ENCODE results near the gene CKAP2.
A peak's percentile ranks its signal among the peaks of the same experiment; 100 is the strongest.
"Not testable (repeated sequence)": the region's sequence is repeated elsewhere in the genome, so short reads cannot be mapped to it uniquely, and the experiment has no call there.

Gene CKAP2, protein sequence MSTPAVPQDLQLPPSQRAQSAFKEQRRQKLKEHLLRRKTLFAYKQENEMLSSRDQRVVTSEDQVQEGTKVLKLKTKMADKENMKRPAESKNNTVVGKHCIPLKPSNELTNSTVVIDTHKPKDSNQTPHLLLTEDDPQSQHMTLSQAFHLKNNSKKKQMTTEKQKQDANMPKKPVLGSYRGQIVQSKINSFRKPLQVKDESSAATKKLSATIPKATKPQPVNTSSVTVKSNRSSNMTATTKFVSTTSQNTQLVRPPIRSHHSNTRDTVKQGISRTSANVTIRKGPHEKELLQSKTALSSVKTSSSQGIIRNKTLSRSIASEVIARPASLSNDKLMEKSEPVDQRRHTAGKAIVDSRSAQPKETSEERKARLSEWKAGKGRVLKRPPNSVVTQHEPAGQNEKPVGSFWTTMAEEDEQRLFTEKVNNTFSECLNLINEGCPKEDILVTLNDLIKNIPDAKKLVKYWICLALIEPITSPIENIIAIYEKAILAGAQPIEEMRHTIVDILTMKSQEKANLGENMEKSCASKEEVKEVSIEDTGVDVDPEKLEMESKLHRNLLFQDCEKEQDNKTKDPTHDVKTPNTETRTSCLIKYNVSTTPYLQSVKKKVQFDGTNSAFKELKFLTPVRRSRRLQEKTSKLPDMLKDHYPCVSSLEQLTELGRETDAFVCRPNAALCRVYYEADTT
- total RNA-seq, result 27.1 to 31.6 reads per million in 2 donors

DNA sequence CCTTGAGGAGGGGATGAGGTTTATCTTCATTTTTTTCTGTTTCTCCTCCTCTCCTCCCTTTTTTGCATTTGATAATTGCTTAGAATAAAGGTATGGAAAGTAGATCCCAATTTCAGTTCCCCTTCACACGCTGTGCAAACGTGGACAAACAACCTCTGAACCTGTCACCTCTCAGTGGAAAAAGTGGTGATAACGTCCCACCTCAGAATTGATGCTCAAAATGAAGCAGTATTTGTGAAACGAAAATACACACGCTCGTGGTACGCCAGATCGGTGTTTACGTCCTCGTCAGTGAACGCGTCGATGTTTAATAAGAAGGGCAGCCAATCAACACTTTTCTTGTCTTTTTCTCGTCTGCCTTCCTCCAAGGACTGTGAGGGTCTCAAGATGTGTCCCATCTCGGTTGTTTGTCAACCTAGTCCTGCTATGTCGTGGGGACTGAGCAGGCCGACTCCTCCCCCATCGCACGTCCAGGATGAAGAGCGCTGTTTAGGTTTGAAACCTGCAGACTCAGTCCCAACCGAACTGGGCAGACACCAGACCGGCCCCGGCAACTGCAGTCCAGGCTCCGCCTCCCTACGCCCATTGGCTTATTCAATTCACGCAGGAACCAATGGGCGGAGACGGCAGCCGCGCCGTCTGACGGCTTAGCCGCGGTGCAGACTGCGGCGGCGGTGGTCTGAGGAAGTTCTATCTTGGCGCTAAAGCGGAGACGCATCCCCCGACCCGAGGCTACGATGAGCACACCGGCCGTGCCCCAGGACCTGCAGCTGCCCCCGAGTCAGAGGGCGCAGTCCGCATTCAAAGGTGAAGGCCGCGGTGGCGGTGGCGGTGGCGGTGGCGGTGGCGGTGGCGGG is at the start of gene CKAP2:
Gene CKAP2, plus strand, starts transcription at position 659 of the 857 bp plus-strand sequence. Its CDS starts 79 bp downstream, at position 738.
- peak; percentile 87 for DNase-seq

- DNase-seq, result peak; percentile 4
Measured at GRCh38 chr13:52405767-52406494, 49.3 kb upstream of the CKAP2 start, which contains the start of gene THSD1. Gene THSD1, minus strand, starts transcription at chr13:52406172. Its CDS starts 3,572 bp downstream, at chr13:52402600.

GRCh38 chr13:52406629-52407028 is 48.6 kb upstream of the CKAP2 start:
- no peak for DNase-seq

DNA sequence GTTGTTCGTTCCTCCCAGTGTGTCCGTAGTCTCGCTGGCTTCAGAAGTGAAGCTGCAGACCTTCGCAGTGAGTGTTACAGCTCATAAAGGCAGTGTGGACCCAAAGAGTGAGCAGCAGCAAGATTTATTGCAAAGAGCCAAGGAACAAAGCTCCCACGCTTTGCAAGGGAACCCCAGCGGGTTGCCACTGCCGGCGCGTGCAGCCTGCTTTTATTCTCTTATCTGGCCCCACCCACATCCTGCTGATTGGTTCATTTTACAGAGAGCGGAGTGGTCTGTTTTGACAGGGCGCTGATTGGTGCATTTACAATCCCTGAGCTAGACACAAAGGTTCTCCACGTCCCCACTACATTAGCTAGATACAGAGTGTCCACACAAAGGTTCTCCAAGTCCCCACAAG is 47.8 kb upstream of the CKAP2 start:
- DNase-seq, result not testable (repeated sequence)

DNA sequence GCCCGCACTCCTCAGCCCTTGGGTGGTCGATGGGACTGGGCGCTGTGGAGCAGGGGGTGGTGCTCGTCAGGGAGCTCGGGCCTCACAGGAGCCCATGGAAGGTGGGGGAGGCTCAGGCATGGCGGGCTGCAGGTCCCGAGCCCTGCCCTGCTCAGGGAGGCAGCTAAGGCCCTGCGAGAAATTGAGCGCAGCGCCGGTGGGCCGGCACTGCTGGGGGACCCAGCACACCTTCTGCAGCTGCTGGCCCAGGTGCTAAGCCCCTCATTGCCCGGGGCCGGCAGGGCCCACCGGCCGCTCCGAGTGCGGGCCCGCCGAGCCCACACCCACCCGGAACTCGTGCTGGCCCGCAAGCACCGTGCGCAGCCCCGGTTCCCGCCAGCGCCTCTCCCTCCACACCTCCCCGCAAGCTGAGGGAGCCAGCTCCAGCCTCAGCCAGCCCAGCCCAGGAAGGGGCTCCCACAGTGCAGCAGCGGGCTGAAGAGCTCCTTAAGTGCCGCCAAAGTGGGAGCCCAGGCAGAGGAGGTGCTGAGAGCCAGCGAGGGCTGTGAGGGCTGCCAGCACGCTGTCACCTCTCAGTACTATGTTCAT is 47.1 kb upstream of the CKAP2 start:
- not testable (repeated sequence) for DNase-seq

DNA sequence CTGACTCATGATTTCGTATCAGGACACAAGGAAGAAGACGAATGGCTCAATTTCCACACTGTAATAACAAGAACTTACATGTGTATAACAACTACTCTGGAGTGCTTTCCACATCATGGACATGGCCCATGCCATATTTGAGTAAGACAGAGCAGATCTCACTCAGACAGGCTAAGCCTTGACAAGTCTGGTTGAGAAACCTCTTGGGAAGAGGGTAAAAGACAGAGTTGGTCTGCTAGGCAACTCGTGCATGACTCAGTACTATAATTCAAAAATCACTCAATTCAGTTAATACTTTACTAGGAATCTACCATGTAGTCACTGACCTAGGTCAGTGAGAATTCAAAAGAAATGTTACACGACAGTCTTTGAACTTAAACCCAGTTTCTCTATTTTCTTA is 43.6 kb upstream of the CKAP2 start:
- DNase-seq, result no peak

- no peak for DNase-seq
Measured at GRCh38 chr13:52412128-52412527, 43.1 kb upstream of the CKAP2 start.

DNA sequence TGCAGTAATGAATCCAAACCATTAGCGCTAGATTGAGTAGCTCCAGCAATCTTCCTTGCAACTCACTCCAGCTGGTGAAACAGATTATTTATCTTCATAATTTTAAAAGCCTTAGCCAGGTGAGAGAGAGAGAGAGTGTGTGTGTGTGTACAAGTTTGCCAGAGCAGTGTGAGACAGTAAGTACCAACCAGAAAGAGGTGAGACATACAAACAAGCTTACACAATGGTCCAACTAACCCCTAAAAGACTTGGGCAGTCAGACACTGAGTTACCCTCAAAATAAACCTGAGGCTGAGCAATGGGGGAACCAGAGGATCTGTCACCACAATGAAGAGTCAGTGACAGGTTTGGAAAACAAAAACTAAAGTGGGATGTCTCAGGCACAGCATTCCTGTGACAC is 41.2 kb upstream of the CKAP2 start:
- no peak for DNase-seq

- DNase-seq, result no peak
Measured at GRCh38 chr13:52414963-52415362, 40.3 kb upstream of the CKAP2 start.

- no peak for DNase-seq
Measured at GRCh38 chr13:52419080-52419479, 36.2 kb upstream of the CKAP2 start.

GRCh38 chr13:52421216-52421615 is 34.1 kb upstream of the CKAP2 start:
- no peak for DNase-seq

GRCh38 chr13:52428295-52428694 is 27.0 kb upstream of the CKAP2 start:
- DNase-seq, result no peak

DNA sequence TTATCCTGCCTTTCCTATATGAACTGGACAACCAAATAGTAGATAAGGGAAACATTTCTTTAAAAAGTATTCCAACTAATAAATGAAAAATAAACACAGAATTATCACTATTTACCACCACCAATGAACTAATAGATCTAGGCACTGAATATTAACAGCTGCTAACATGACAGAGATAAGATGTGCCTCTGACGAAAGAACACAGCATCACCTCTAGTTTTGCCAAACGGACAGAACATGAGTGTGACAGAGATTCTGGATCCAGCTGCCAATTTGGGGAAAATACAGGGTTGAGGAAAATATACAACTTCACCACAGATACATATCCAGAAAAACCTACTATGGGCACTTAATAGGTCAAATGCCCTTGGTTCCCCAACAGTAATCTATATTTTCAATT is 22.8 kb upstream of the CKAP2 start:
- no peak for DNase-seq

DNA sequence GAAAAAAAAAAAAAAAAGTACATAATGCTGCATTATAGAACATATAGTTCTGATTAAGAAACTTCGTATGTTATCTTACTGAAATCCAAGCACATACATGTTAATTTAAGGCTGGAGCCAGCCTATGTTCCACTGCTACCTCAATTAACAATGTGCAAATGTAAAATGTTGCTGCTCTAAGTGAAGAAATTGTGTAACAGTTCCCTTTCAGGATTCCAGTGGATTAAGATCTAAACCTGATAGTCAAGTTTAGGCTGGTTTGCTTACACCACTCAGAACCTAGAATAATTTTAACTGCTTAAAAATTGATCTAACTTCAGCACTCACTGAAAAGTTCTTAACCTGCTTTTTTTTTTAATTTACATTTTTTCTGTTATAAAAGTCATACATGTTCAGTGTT is 9.0 kb upstream of the CKAP2 start:
- DNase-seq, result no peak

GRCh38 chr13:52447354-52447753 is 7.9 kb upstream of the CKAP2 start:
- DNase-seq, result no peak

DNA sequence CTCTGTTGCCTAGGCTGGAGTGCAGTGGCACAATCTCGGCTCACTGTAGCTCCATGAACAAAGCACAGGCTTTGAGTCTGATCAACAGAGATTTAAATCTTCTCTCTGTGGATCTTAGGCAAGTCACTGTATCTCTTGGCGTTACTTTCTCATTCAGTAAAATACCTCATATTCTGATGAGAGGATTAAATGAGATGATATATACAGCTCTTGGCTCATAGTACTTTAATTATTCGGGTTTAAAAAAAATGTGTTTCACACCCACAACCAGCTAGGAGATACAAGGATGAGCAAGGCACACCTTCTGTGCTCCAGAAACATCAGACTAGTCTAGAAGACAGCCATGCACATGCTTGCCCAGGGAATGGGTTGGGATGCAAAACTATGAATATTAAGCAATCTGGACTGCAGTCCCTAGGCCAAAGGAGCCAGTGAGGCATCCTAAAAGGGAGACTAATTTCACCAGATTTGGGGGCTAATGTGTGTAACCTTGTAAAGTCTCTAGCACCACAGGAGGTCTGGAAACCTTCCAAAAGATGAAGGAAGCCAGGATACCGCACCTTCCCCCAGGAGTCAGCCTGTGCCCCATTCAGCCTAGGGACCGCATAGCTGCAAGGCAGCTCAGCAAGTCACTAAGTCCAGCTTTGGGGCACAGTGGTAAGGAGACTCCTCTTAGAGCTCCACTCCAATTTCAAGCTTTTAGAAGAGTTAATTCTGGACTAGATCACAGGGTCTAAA is 7.3 kb upstream of the CKAP2 start:
- no peak for DNase-seq

DNA sequence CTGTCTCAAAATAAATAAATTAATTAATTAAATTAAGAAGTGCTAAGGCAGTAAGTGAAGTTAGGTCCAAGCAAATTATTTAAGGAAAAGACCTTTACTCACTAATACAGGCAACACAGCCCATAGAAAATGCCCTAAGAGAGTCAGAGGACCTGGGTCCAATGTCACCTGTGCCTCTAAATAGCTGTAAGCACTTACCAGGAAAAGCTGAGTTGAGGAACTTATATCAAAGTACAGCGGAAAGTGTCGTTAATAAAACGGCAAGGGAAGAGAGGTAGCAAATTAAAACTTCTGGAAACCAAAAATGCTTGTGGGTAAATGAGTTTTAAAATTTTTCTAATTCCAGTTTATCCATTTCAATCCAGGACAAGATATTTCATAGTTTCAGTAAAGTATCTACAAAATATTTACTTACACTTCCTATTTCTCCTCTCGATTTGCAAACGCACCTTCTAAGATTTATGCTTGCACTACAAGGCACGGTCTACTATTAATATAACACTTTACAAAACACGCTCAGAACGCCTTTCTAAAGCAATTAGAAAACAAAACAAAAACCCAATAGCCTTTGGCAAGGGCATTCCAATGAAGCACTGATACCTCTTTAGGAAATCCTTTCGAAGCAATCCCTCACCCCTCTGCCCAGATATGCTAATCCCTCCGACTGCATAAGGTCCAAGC is 5.8 kb upstream of the CKAP2 start:
- no peak for DNase-seq

GRCh38 chr13:52450012-52450792 is 5.1 kb upstream of the CKAP2 start, which contains the start of gene VPS36:
Gene VPS36, minus strand, starts transcription at chr13:52450634. Its CDS starts 40 bp downstream, at chr13:52450594.
- peak; percentile 97 for DNase-seq

- no peak for DNase-seq
Measured at GRCh38 chr13:52450793-52451116, 4.5 kb upstream of the CKAP2 start.

All from T-helper 9 cell (primary cell).